Esophagus squamous epithelium (tissue), 4 donors: ENCODE measurements around the gene PRKRIP1.

Source experiments
- POLR2A ChIP-seq, 4 donors: fragments of 450-650 bp; IDR thresholded peaks; one replicate each; pipeline ENCODE4 v1.6.1; 2017; ENCODE audit warnings: antibody characterized with exemption in 4 of 4, mild to moderate bottlenecking in 4 of 4, moderate library complexity in 3 of 4
- TF ChIP-seq, protein P1 (sequence below), 6 experiments: fragments of 450-650 bp in 4 of 6; fragments of 200-600 bp in 2 of 6; sonication (generic) in 2 of 6; IDR thresholded peaks; one replicate each; pipeline ENCODE4 v1.5.1; 2016 to 2019; ENCODE audit warnings: antibody characterized with exemption in 6 of 6, mild to moderate bottlenecking in 4 of 6, moderate library complexity in 4 of 6

DNA sequence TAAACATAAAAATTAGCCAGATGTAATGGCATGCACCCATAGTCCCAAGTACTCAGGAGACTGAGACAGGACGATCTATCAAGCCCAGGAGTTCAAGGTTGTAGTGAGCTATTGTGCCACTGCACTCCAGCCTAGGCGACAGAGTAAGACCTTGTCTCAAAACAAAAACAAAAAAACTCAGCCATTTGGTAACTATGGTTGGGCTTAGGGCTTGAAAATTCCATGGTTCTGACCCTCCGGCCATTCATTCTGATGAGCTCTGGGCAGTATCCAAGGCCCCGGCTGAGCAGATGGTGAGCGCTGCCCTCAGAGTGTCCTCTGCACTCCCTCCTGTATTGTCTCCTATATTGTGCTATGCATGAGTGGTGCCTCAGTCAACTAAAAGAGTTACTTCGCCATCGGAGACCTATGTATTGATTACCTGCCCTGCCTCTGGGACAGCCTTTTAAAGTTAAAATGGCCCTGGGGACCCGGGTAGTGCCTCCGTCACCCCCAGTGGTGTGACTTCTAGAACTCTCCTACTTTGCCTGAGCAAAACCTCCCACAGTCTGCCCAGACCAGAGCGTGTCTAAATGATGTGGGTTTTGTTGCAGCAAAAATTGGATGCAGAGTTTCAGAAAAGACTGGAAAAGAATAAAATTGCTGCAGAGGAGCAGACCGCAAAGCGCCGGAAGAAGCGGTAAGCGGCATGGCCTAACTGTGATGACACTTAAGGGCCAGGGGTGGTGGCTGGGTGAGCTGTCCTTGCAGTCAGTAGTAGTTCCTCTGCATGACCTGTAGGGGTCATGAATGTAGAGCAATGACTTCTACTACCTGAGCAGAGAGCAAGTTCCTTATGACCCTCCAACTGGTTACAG lies 8.1 kb downstream of the PRKRIP1 start:
- TF ChIP-seq, protein P1, sequence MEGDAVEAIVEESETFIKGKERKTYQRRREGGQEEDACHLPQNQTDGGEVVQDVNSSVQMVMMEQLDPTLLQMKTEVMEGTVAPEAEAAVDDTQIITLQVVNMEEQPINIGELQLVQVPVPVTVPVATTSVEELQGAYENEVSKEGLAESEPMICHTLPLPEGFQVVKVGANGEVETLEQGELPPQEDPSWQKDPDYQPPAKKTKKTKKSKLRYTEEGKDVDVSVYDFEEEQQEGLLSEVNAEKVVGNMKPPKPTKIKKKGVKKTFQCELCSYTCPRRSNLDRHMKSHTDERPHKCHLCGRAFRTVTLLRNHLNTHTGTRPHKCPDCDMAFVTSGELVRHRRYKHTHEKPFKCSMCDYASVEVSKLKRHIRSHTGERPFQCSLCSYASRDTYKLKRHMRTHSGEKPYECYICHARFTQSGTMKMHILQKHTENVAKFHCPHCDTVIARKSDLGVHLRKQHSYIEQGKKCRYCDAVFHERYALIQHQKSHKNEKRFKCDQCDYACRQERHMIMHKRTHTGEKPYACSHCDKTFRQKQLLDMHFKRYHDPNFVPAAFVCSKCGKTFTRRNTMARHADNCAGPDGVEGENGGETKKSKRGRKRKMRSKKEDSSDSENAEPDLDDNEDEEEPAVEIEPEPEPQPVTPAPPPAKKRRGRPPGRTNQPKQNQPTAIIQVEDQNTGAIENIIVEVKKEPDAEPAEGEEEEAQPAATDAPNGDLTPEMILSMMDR (IDR thresholded peaks at IDR 0.05) = peak; percentile 37 to 68 (median 58)
- TF ChIP-seq POLR2A (IDR thresholded peaks at IDR 0.05) = no peak
